Measurements from ENCODE around the gene TXNRD1. TPM values are rescaled to one million over a fixed set of nuclear protein-coding genes. Genes with fewer than 3 reads are reported as not detected.

The TXNRD1 gene
- 83.0 TPM for total RNA-seq

GRCh38 chr12:104215638-104216297 lies at the start of gene TXNRD1:
Gene TXNRD1 (plus strand): TSS chr12:104215779. CDS start chr12:104215803, 24 bp downstream.

DNA sequence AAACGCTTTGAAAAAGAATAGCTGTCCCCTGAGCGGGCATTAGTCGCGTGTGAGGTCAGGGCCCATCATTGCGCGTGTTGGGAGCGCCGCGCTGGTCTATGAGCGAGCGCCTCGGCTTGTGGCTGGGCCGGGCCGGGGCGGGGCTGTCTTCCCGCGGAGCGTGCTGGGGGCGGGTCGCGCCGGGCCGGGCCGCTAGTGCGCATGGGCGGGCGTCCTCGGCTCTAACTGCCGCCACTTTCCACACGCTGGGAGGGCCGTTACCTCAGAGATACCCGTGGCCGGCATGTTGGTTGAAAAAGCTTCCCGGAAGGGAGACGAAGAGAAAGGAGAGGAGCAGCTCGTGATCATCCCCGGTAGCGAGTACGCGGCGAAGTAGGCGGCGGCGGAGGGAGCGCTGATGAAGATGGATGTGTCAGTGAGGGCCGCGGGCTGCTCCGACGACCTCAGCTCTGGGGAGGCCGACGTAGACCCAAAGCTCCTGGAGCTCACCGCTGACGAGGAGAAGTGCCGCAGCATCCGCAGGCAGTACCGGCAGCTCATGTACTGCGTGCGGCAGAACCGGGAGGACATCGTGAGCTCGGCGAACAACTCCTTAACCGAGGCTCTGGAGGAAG lies 88.1 kb downstream of the TXNRD1 start, which contains the start of gene EID3:
EID3 (plus strand) TSS at position 202 of the 614 bp plus-strand sequence; CDS start at position 398, 196 bp downstream.

Other genes starting within 250 kb of the TXNRD1 start
- gene TDG, start 249.9 kb upstream of the TXNRD1 start, total RNA-seq = 37.6 TPM
- 11.5 TPM for gene GLT8D2, start 165.6 kb upstream of the TXNRD1 start, total RNA-seq
- gene HCFC2, start 151.2 kb upstream of the TXNRD1 start, total RNA-seq = 49.6 TPM
- 33.2 TPM for gene NFYB, start 77.6 kb upstream of the TXNRD1 start, total RNA-seq
- gene EID3, start 88.0 kb downstream of the TXNRD1 start, total RNA-seq = 6.5 TPM
- gene CHST11, start 241.2 kb downstream of the TXNRD1 start, total RNA-seq = 21.5 TPM

Measured in diencephalon (tissue), 1 donor.